Measurements from ENCODE around the gene TMEM196. TPM values are rescaled to one million over a fixed set of nuclear protein-coding genes. Genes with fewer than 3 reads are reported as not detected.

The TMEM196 gene
- total and polyA plus RNA-seq, 9 of the 15 experiments (the other 6 are each of a cell fraction or from before 2014, with no cell fraction given), result not detected

GRCh38 chr7:19692111-19692828 lies 81.1 kb downstream of the TMEM196 start (continued):
- TF ChIP-seq, protein P1, sequence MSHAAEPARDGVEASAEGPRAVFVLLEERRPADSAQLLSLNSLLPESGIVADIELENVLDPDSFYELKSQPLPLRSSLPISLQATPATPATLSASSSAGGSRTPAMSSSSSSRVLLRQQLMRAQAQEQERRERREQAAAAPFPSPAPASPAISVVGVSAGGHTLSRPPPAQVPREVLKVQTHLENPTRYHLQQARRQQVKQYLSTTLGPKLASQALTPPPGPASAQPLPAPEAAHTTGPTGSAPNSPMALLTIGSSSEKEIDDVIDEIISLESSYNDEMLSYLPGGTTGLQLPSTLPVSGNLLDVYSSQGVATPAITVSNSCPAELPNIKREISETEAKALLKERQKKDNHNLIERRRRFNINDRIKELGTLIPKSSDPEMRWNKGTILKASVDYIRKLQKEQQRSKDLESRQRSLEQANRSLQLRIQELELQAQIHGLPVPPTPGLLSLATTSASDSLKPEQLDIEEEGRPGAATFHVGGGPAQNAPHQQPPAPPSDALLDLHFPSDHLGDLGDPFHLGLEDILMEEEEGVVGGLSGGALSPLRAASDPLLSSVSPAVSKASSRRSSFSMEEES (CRISPR knock-in tag; IDR thresholded peaks at IDR 0.05), result no peak
- no peak for TF ChIP-seq DMBX1 (CRISPR knock-in tag; IDR thresholded peaks at IDR 0.05; ENCODE audit: borderline replicate concordance)
- no peak for TF ChIP-seq PHF8 (IDR thresholded peaks at IDR 0.05; ENCODE audit: borderline replicate concordance, low read length)
- no peak for TF ChIP-seq ZNF79 (CRISPR knock-in tag; IDR thresholded peaks at IDR 0.05; ENCODE audit: low read depth)
- TF ChIP-seq RBM15 (IDR thresholded peaks at IDR 0.05; ENCODE audit: insufficient read depth, low read length), result no peak
- TF ChIP-seq FOSL1 (tag; conservative IDR thresholded peaks at IDR 0.05), result no peak

- H3K79me2 ChIP-seq (ENCODE audit: control insufficient read depth, insufficient read depth, low read length), result no peaks in the 10 kb centered on the region
- ChIA-PET POLR2A (no interaction called here), CTCF (ENCODE audit: low intra/inter-chr PET ratio) (no interaction called here)
- no peak overlapping the region for H3K27ac ChIP-seq (ENCODE audit: extremely low read depth, low read depth, low read length)
- H3K4me3 ChIP-seq, result no peak overlapping the region
- H3K9me3 ChIP-seq (replicated peaks; ENCODE audit: control insufficient read depth, insufficient read depth, low read depth, low read length), result no peaks in the 10 kb centered on the region; the same call in 1 of the 2 replicates
- FAIRE-seq (no peak), DNase-seq (ENCODE audit: extremely low read depth in 1 of 4, low spot score in 3 of 4) (no peak), ATAC-seq (no peak)
- H2AFZ ChIP-seq (ENCODE audit: low read depth, low read length), result no peak overlapping the region
- H4K20me1 ChIP-seq (replicated peaks; ENCODE audit: control insufficient read depth, insufficient read depth, low read length), result no peaks in the 10 kb centered on the region
- in situ Hi-C loops (cut with MboI), result loop anchor here (25.0 kb wide), 1 partner anchor 2003 kb away; no protein-coding TSS in a partner anchor
- H3K36me3 ChIP-seq (ENCODE audit: control insufficient read depth, insufficient read depth, low read length), result peaks cover 2% of the 10 kb centered on the region; the same call in 1 of the 3 replicates
- 7% methylated on average over 1 of the region's 1 CpG for WGBS (ENCODE audit: insufficient coverage, low coverage, missing lambda C conversion rate)
- H3K9ac ChIP-seq (ENCODE audit: insufficient read depth in 1 of 2, low read depth in 2 of 2, low read length in 2 of 2), result no peak overlapping the region
- intact Hi-C loops (cut with micrococcal nuclease), result no loop called here
- H3K9me1 ChIP-seq (ENCODE audit: control insufficient read depth, insufficient read depth, low read length), result no peaks in the 10 kb centered on the region
- H3K4me1 ChIP-seq (replicated peaks in 1 of 2; ENCODE audit: control insufficient read depth in 2 of 2, insufficient read depth in 2 of 2, low read length in 2 of 2), result peaks cover 0 to 5% of the 10 kb centered on the region in 2 experiments; a peak in 1 of 5 replicates
- 0 out of 2 replicates have a peak, but pooled peaks have one; percentile 26 for TF ChIP-seq MEF2A (IDR thresholded peaks at IDR 0.05; ENCODE audit: control insufficient read depth, low read depth, low read length)
- TF ChIP-seq, protein P2, sequence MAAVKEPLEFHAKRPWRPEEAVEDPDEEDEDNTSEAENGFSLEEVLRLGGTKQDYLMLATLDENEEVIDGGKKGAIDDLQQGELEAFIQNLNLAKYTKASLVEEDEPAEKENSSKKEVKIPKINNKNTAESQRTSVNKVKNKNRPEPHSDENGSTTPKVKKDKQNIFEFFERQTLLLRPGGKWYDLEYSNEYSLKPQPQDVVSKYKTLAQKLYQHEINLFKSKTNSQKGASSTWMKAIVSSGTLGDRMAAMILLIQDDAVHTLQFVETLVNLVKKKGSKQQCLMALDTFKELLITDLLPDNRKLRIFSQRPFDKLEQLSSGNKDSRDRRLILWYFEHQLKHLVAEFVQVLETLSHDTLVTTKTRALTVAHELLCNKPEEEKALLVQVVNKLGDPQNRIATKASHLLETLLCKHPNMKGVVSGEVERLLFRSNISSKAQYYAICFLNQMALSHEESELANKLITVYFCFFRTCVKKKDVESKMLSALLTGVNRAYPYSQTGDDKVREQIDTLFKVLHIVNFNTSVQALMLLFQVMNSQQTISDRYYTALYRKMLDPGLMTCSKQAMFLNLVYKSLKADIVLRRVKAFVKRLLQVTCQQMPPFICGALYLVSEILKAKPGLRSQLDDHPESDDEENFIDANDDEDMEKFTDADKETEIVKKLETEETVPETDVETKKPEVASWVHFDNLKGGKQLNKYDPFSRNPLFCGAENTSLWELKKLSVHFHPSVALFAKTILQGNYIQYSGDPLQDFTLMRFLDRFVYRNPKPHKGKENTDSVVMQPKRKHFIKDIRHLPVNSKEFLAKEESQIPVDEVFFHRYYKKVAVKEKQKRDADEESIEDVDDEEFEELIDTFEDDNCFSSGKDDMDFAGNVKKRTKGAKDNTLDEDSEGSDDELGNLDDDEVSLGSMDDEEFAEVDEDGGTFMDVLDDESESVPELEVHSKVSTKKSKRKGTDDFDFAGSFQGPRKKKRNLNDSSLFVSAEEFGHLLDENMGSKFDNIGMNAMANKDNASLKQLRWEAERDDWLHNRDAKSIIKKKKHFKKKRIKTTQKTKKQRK (IDR thresholded peaks at IDR 0.05; ENCODE audit: borderline replicate concordance, low read depth, low read length), result no peak
- no TSS peak for BruUV-seq (replicated peaks)
- no peak overlapping the region for H3K4me2 ChIP-seq (ENCODE audit: insufficient read depth, low read length)
- H3K27me3 ChIP-seq (ENCODE audit: control insufficient read depth in 2 of 2, insufficient read depth in 2 of 2, low read length in 2 of 2), result no peaks in the 10 kb centered on the region
Observed at GRCh38 chr7:19690736-19691135, 82.7 kb downstream of the TMEM196 start.

All from K562 (cell line).